DOHH2 (cell line): Measurements from ENCODE around the gene COPZ1.

ENCODE experiments used
- CTCF ChIP-seq: fragments of 200-600 bp; sonication (generic); IDR thresholded peaks from one replicate; pipeline ENCODE4 v1.5.1; 2014; ENCODE audit warnings: antibody characterized with exemption, mild to moderate bottlenecking, low read depth, low read length; ENCODE audit not compliant: poor library complexity, severe bottlenecking
- EZH2phosphoT487 ChIP-seq: fragments of 200-600 bp; sonication (generic); IDR thresholded peaks from 2 replicates; pipeline ENCODE4 v1.6.1; 2017; ENCODE audit warnings: borderline replicate concordance, mild to moderate bottlenecking, antibody characterized with exemption, low read length, moderate library complexity, mixed read lengths

GRCh38 chr12:54300732-54301427, 24.1 kb upstream of the COPZ1 start, which contains the start of gene NFE2:
- TF ChIP-seq CTCF, result no peak
- TF ChIP-seq EZH2phosphoT487, result 0 out of 2 replicates have a peak, but pooled peaks have one; percentile 59
